ENCODE results near the gene PRKCZ.

PRKCZ gene

DNA sequence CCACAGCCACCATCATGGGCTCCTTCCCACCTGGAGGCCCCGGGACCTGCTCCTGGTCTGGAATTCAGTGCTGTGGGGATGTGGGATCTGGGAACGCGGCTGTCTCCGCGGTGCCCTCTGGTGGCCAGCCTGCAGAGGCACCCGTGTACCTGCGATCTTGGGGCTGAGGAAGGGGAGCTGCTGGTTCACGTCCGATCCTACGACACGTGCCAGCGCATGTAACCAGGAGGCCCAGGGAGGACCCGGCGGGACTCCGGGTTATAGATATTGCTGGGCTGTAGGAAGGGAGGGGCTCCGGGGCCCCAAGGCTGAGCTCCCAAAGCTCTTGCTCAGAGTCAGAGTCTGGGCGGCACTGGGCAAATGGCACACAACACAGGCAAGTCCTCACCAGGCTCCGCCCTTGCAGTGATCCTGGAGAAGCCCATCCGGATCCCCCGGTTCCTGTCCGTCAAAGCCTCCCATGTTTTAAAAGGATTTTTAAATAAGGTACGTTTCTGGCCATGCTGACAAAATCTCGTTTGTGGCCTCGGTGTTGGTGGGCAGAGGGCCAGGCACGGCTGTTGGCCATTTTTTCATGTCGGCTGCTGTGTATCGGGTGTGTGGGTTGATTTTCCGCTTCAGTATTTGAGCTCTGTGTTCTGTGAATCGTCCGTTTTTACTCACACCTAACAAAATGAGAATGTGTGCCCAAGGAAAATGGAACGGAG, 124.3 kb downstream of the PRKCZ start:
- peak overlapping the region; percentile 29; the same call in 1 of the 2 replicates for H3K27ac ChIP-seq (replicated peaks)
- DNase-seq (ENCODE audit: low read depth in 1 of 2, low spot score in 1 of 2) = peak; percentile 58 to 60
- no peaks in the 10 kb centered on the region for H3K27me3 ChIP-seq (ENCODE audit: insufficient read depth, poor library complexity, severe bottlenecking)
- H3K4me3 ChIP-seq (replicated peaks; ENCODE audit: insufficient read depth, low read length) = no peak overlapping the region
- no peak for TF ChIP-seq SPI1 (IDR thresholded peaks at IDR 0.05; ENCODE audit: borderline replicate concordance, low read depth)
- TF ChIP-seq CTCF (IDR thresholded peaks at IDR 0.05; ENCODE audit: insufficient read depth, low read length) = peak; percentile 86
- TF ChIP-seq REST (IDR thresholded peaks at IDR 0.05; ENCODE audit: insufficient replicate concordance, low read depth) = no peak
- TF ChIP-seq GABPA (IDR thresholded peaks at IDR 0.05; ENCODE audit: low read depth) = no peak

DNA sequence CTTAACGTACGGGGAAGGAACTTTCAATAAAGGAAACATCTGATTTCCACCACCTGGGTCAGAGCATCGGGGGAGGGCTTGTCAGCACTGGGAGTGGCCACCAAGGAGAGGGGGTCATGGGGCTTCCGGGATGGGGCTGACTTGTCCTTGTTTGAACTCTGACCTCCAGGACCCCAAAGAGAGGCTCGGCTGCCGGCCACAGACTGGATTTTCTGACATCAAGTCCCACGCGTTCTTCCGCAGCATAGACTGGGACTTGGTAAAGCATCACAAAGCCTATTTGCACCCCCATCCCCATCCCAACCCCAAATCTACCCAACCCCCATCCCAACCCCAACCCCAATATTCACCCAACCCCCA, 124.8 kb downstream of the PRKCZ start:
- DNase-seq (ENCODE audit: low read depth in 1 of 2, low spot score in 1 of 2) = no peak
- H3K27ac ChIP-seq (replicated peaks) = no peak overlapping the region
- no peak overlapping the region for H3K4me3 ChIP-seq (replicated peaks; ENCODE audit: insufficient read depth, low read length)
- no peaks in the 10 kb centered on the region for H3K27me3 ChIP-seq (ENCODE audit: insufficient read depth, poor library complexity, severe bottlenecking)
- TF ChIP-seq CTCF (IDR thresholded peaks at IDR 0.05; ENCODE audit: insufficient read depth, low read length) = no peak
- no peak for TF ChIP-seq SPI1 (IDR thresholded peaks at IDR 0.05; ENCODE audit: borderline replicate concordance, low read depth)
- TF ChIP-seq POLR2AphosphoS5 (IDR thresholded peaks at IDR 0.05; ENCODE audit: low read depth) = no peak
- no peak for TF ChIP-seq REST (IDR thresholded peaks at IDR 0.05; ENCODE audit: insufficient replicate concordance, low read depth)
- TF ChIP-seq GABPA (IDR thresholded peaks at IDR 0.05; ENCODE audit: low read depth) = no peak

DNA sequence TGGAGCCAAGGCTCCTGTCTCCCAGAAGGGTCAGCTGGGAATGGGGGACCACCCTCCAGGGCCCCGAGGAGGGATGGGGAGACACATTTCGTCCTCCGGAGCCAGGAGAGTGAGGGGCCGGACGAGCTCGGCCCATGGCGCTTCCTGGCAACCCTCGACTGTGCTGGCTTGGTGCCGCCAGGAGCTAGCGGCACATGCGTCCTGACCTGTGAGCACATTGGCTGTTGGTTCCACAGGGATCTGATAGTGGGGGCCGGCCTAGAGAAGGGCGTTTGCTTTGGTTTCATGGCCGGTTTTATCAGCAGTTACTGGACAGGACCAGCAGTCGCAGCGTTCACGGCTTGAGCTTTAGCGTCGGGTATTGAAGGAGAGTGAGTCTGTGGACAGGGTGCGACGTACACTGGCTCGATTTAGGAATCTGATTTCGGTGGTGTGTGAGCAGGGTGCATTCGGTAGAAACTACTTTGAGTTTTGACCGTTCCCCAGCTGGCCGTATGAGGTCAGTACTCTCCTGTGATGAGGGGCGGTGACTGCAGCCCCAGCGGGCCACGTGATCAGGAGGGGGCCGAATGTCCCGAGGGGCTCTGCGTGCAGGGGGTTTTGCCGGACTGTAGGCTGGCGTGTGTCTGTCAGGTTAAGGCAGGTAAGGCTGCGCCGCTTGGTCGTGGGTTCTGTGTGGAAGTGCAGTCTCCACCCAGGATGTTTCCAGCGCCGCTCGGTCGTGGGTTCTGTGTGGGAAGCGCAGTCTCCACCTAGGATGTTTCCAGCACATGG, 125.7 kb downstream of the PRKCZ start:
- Histone ChIP-seq H3K27me3 (ENCODE audit: insufficient read depth, poor library complexity, severe bottlenecking) (no peaks in the 10 kb centered on the region), H3K27ac (replicated peaks) (no peak overlapping the region), H3K4me3 (replicated peaks; ENCODE audit: insufficient read depth, low read length) (no peak overlapping the region)
- no peak for DNase-seq (ENCODE audit: low read depth in 1 of 2, low spot score in 1 of 2)
- TF ChIP-seq REST (IDR thresholded peaks at IDR 0.05; ENCODE audit: insufficient replicate concordance, low read depth) (no peak), CTCF (IDR thresholded peaks at IDR 0.05; ENCODE audit: insufficient read depth, low read length) (no peak), POLR2AphosphoS5 (IDR thresholded peaks at IDR 0.05; ENCODE audit: low read depth) (no peak), GABPA (IDR thresholded peaks at IDR 0.05; ENCODE audit: low read depth) (no peak), SPI1 (IDR thresholded peaks at IDR 0.05; ENCODE audit: borderline replicate concordance, low read depth) (no peak)

Measured in HL-60 (cell line).